Measurements from ENCODE around the gene PRSS36. TPM values are rescaled to one million over a fixed set of nuclear protein-coding genes. Genes with fewer than 3 reads are reported as not detected.

Gene PRSS36
- total RNA-seq, 2 experiments from 2014 or later = 0.23 to 0.31 TPM

DNA sequence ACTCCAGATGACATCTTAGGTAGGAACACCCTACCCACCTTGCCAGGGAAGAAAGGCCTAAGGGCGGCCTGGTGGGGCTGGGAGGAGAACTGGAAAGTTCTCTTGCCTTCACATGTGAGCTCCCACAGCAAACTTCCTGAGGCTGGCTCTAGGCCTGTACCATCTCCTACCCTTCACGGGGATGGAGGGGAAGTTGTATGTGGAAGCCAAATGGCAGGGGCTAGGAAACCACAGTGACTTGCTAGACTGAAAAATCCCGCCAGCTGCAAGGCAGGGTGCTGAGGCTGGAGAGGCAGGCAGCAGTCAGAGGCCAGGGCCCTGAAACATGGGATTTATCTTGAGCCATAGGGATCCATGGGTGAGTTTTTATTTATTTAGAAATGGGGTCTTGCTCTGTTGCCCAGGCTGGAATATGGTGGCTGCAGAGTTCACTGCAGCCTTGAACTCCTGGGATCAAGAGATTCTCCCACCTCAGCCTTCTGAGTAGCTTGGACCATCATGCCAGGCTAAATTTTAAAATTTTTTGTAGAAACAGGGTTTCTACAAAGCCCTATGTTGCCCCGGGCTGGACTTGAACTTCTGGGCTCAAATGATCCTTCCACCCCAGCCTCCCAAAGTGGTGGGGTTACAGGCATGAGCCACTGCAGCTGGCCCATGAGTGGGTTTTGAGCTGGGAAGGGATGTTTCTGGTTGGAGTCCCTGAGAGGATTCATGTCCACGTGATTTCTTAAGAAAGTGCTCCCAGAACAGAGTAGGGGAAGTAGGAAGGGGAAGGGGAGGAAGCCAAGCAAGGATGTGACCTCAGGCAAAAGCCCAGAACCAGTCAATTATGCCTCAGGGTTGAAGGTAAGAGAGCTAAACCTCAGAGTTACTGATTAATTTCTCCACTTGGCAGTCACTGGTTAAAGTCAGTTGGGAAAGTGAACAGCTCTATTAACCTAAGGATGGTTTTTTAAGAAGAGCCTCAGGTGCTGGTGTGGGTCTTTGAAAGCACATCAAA lies 36.4 kb downstream of the PRSS36 start:
- ChIA-PET CTCF (no interaction called here), POLR2A (interaction anchor here (0.6 kb wide), 1 partner anchor 41 kb away, joined by 3 read pairs; no protein-coding TSS in a partner anchor)

DNA sequence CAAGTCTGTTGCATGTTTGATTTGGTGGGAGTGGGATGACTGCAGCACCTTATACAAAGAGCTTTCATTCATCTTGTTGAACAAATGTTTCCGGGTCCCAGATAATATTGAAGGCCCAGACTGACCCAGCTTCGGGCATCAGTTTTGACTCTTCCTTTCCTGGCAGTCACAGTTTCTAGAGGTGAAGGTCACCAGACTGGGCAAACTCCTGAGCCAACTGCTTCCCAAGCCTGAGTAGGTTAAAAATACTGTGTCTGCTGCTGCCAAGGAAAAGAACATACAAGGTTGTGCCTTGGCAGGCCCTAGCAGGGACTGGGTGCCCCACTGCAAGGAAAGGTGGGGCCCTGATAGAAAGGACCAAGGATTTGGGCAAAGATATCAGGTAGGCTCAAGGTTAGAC lies 37.2 kb downstream of the PRSS36 start:
- CTCF ChIA-PET = no interaction called here

DNA sequence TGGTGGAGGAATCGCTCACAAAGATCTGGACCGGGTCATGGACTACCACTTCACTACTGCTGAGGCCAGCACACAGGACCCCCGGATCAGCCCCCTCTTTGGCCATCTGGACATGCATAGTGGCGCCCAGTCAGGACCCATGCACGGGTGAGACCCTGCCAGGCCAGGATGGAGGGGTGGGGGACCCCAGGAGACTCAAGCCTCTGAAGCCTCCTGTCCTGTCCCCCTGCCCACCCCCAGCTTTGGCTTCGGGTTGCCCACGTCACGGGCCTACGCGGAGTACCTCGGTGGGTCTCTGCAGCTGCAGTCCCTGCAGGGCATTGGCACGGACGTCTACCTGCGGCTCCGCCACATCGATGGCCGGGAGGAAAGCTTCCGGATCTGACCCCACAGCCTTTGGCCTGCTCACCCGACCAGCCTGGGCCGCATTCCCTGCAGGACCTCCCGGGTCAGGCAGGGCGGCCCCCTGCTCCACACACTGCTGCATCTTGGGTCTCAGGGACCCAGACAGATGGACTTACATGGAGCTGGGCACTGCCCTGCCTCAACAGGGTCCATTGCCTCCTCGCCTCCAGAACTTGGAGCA lies 37.9 kb downstream of the PRSS36 start:
- ChIA-PET CTCF (interaction anchor here (0.9 to 1.2 kb wide), 2 partner anchors 30 to 38 kb away, joined by 3 to 4 read pairs; partner anchors contain the start of genes ZNF646 and ZNF668), POLR2A (no interaction called here)

More for the DNA sequence above, 37.2 kb downstream of the PRSS36 start:
- POLR2A ChIA-PET = no interaction called here

DNA sequence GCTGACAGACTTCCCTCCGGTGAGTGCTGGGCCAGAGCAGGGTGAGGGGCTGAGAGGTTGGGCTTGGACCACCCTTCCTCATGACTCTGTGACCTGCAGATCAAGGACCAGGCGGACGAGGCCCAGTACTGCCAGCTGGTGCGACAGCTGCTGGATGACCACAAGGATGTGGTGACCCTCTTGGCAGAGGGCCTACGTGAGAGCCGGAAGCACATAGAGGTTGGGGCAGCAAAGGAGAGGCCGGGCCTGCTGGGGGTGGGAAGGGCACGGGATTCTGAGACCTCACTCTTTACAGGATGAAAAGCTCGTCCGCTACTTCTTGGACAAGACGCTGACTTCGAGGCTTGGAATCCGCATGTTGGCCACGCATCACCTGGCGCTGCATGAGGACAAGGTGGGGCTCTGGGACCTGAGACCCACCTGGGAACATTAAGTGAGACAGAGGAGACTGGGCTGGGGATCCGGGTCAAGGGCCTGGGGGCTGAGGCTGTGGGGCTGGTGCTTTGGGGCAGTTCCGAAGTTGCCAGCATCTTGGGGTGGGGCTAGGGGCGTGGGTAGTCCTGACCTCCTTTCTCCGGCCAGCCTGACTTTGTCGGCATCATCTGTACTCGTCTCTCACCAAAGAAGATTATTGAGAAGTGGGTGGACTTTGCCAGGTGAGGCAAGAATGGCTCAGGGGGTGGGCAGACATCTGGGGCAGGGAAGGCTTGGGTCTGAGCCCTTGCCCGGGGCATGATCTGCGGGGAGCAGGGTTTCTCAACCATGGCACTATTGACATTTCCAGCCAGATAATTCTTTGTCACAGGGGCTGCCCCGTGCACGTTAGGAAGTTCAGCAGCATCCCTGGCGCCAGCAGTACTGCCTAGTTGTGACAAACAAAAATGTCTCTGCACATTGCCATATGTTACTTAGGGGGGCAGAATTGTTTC lies 39.5 kb downstream of the PRSS36 start:
- ChIA-PET CTCF (no interaction called here), POLR2A (no interaction called here)

DNA sequence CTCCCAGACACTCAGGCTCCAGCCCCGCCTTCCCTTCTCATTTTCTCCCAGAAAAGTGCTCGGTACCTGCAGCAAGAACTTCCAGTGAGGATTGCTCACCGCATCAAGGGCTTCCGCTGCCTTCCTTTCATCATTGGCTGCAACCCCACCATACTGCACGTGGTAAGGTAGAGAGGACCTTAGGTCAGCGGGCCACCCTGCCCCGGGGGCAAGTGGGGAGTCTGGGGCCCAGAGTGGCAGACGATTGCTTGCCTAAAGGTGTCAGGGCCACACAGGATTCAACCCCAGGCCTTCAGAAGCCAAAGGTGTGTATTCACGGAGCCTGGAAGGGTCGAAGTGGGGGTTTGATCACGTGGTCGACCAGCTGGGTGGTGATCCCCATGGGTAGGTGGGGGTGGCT lies 40.2 kb downstream of the PRSS36 start:
- CTCF ChIA-PET = no interaction called here
- POLR2A ChIA-PET = interaction anchor here (2.0 kb wide), 1 partner anchor 8 kb away, joined by 7 read pairs; the partner anchor contains the start of gene KAT8

DNA sequence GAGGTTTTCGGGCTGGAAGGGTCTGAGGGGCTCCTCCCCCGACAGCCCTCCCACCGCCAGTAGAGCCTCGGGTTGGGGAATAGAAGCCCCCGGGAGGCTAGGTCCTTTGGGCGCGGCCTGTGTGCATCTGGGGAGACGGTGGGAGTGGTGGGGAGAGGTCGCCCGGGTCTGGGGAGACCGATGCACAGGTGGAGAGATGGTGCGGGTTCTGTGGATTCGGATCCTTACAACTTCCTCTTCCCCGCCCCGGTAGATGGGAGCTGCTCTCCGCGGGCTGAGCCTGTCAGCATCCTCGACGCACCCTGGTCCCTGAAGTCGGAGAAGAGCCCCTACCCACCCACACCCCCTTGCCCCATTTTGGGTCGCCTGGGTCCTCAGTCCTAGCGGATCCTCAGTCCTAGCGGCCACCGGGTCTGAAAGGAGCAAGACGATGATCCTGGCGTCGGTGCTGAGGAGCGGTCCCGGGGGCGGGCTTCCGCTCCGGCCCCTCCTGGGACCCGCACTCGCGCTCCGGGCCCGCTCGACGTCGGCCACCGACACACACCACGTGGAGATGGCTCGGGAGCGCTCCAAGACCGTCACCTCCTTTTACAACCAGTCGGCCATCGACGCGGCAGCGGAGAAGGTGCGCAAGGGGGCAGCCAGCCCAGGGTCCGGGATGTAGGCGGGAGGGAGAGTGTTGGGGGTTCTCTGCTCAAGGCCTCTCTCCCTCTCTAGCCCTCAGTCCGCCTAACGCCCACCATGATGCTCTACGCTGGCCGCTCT lies 40.9 kb downstream of the PRSS36 start:
- ChIA-PET CTCF (no interaction called here), POLR2A (interaction anchor here (2.0 kb wide), 1 partner anchor 9 kb away, joined by 7 read pairs; the partner anchor contains the start of gene KAT8)

DNA sequence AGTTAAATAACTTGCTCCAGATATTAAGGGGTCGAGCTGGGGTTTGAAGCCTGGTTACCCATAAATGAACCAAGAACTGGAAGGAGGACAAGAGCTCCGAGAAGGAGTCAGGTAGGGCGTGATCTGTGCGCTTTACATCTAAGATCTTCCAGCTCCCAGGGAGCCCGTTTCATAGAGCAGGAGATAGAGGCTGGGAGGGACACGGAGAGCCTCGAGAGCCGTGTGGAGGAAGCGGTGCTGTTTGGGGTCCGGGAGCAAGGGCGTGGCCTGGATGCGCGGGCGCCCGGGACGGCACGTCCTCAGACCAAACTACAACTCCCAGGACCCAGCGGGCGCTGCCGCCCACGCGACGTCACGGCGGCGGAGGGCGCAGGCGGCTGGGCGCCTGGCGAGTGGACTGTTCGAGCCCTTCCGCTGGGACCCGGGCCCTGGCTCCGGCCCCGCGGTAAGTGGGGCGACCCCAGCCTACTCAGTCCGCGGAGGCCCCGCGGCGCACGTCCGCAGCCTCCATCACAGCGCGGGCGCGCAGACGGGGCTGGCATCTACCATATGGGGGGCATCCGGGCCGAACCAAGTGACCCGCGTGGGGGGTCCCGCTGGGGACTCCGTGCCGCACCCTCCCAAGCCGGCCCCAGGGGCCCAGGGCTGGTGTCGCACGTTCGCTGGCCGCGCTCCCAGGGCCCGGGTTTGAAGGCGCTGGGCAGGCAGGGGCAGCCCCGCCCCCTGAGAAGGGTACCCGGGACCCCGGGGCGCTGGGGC lies 41.7 kb downstream of the PRSS36 start, which contains the start of gene BCKDK:
Gene BCKDK, plus strand, starts transcription at position 352 of the 759 bp plus-strand sequence. CDS start 838 bp downstream, outside the sequence.
- ChIA-PET POLR2A (interaction anchor here (2.0 kb wide), 1 partner anchor 9 kb away, joined by 7 read pairs; the partner anchor contains the start of gene KAT8), CTCF (no interaction called here)

DNA sequence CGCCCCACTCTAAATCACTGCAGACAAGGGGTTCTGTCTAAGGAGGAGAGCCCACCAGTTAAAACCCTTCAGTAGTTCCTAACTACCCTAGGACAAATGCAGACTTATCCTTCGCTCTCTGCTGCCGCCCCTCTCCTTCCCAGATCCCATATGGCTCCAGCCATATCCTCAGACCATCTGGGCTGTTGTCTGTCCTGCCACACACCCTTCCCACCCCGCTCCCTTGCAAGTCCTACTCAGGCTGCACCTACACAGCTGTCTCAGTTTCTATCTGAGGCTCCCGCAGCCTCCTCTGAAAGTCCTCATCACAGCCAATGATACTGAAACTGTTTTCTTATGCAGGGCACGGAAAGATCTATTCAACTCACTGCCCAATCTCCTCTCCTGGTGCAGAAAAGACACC lies 42.4 kb downstream of the PRSS36 start:
- ChIA-PET CTCF (interaction anchor here (0.6 kb wide), 1 partner anchor 237 kb away, joined by 3 read pairs; no protein-coding TSS in a partner anchor), POLR2A (interaction anchor here (0.6 to 2.0 kb wide), 3 partner anchors 10 to 449 kb away, joined by 3 to 7 read pairs (median 6); partner anchors contain the start of genes FBRS and KAT8)

DNA sequence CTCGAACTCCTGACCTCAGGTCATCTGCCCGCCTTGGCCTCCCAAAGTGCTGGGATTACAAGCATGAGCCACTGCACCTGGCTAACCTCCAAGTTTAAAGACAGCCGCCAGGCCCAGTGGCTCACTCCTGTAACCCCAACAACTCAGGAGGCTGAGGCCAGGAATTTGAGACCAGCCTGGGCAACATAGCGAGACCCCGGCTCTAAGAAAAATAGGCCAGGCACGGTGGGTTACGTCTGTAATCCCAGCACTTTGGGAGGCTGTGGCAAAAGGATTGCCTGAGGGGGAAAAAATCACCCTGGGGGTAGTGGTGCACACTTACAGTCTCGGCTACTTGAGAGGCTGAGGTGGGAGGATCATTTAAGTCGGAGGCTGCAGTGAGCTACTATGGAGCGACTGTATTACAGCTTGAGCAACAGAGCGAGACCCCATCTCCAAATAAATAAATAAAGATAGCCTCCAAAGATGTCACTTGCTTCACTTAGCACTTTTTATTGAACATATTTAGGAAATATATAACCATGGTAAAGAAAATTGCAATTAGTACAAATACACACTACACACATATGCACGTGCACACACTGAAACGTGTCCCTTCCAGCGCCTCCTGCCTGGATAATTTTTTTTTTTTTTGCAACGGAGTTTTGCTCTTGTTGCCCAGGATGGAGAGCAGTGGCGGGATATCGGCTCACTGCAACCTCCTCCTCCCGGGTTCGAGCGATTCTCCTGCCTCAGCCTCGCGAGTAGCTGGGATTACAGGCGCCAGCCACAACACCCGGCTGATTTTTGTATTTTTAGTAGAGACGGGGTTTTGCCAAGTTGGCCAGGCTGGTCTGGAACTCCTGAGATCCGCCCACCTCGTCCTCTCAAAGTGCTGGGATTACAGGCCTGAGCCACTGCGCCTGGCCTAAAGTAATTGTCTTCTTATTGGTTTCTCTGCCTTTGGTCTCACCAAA lies 43.1 kb downstream of the PRSS36 start:
- POLR2A ChIA-PET = interaction anchor here (0.6 to 0.7 kb wide), 2 partner anchors 14 to 448 kb away, joined by 3 to 6 read pairs; partner anchors contain the start of gene FBRS
- CTCF ChIA-PET = interaction anchor here (0.6 kb wide), 1 partner anchor 237 kb away, joined by 3 read pairs; no protein-coding TSS in a partner anchor

DNA sequence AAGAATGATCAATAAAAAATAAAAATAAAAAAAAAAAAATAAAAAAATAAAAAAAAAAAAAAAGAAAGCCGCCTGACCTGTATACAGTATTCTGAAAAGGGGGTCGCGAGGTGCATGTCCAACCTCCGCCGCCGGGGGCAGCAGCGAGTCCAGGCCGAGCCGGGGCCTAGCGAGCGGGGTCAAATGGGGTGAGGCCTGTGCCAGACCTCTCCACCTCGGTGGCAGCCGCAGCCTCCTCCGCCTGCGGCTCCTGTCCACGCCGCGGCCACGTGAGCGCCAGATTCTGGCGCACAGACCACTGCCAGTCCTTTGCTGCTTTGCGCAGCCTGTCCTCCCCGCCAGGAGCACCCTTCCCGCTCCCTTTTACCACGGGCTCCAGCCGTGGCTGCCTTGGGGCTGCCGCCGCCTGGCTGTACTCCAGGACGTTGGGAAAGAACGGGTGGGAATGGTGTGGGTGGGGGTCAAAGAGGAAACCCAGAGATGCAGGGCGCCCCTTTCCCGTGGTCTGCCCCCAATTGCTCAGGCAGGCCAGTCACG lies 44.1 kb downstream of the PRSS36 start:
- ChIA-PET CTCF (no interaction called here), POLR2A (no interaction called here)

DNA sequence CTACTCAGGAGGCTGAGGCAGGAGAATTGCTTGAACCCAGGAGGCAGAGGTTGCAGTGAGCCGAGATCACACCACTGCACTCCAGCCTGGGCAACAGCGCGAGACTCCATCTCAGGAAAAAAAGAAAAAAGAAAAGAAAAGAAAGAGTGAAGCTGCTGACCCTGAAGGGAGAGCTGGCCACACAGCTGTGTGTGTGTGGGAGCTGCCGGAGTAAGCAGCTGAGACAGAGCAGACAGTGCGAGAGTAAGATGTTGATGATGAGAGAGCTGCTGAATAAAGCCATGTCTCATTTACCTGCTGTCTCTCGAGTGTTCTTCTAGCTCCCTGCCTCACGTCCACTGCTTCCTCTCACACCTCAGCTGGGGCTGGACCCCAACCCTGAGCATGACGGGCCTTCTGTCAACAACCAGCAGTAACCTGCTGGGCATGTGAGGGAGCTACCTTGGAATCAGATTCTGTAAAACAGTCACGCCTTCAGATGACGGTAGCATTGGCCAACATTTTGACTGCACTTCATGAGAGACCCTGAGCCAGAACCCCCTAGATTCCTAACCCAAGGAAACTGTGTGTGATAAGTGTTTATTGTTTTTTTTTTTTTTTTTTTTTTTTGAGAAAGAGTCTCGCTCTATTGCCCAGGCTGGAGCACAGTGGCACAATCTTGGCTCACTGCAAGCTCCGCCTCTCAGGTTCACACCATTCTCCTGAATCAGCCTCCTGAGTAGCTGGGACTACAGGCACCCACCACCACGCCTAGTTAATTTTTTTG lies 48.8 kb downstream of the PRSS36 start:
- POLR2A ChIA-PET = interaction anchor here (0.6 kb wide), 1 partner anchor 75 kb away, joined by 5 read pairs; no protein-coding TSS in a partner anchor

DNA sequence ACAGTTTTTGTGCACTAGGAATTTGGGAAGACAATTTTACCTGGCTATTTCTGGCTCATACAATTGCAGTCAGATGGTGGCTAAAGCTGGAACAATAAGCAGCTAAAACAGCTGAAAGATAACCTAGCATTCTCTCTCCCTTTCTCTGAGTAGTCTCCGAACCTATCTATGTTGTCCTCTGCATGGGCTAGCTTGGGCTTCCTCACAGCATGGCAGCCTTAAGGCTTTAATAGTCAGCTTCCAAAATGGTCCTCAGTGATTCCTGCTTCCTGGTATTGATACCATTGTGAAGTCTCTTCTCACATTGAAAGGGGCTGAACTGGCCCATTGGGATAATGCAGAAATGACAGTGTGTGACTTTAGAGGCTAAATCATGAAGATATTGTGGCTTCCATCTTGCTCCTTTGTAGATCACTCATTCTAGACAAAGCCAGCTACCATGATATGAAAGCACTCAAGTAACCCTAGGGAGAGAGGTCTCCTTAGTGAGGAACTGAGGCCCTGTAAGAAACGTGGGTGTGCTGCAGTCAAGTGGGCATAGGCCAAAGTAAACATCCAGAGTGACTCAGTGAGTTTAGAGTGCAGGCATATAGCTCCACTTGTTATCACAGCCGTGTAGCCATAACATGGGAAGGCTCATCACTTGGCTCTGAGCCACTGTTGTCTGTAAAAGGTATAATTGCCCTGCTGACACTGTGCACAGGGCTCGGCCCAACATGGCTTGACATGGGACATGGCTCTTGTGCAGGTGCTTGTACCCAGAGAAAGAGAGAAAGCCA lies 49.8 kb downstream of the PRSS36 start:
- POLR2A ChIA-PET = interaction anchor here (0.6 kb wide), 1 partner anchor 76 kb away, joined by 5 read pairs; no protein-coding TSS in a partner anchor
- CTCF ChIA-PET = interaction anchor here (0.9 to 2.3 kb wide), 2 partner anchors 42 to 115 kb away, joined by 3 to 9 read pairs; partner anchors contain the start of gene HSD3B7

More for the DNA sequence above, 48.8 kb downstream of the PRSS36 start:
- CTCF ChIA-PET = interaction anchor here (0.9 to 2.3 kb wide), 2 partner anchors 41 to 116 kb away, joined by 3 to 9 read pairs; partner anchors contain the start of gene HSD3B7

DNA sequence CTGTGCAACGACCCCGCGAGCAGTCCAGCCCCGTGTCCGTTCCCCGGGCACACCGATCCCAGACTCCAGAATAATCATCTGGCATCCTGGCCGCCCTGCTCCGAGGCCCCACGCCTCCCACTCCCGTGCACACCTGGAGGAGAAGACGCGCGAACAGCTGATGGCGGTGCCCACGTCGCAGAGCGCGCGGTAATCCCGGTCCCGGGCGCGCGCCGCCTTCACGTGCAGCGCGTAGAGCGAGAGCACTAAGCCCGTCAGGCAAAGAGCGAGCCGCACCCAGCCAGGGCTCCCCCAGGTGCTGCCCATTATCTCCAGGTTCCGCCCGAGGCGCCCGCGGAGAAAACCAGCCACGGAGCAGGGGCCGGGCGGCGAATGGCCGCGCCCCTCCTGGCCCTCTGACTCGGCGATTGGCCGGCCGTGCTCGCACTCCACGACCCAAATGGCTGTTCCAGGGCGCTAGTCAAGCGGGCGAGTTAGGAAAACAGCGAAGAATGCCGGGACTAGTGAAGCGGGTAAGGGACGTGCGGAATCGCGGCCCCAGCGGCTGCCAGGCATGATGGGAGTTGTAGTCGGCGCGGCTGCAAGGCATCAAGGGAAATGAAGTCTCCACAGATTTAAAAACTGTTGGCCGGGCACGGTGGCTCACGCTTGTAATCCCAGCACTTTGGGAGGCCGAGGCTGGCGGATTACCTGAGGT lies 55.3 kb downstream of the PRSS36 start, which contains the start of gene VKORC1:
Gene VKORC1, minus strand, starts transcription at position 374 of the 697 bp plus-strand sequence. Its CDS starts 68 bp downstream, at position 306.
- ChIA-PET CTCF (interaction anchor here (1.0 to 2.8 kb wide), 4 partner anchors 15 to 141 kb away, joined by 3 to 9 read pairs (median 4); partner anchors contain the start of genes ZNF646 and ZNF668), POLR2A (interaction anchor here (0.6 to 1.0 kb wide), 4 partner anchors 20 to 109 kb away, joined by 3 read pairs; partner anchors contain the start of genes FUS and HSD3B7)

Data from activated CD8-positive, alpha-beta memory T cell treated with anti-CD3 and anti-CD28 coated beads for 36 hours (primary cell).